Measurements from ENCODE around the gene GREB1. TPM values are rescaled to one million over a fixed set of nuclear protein-coding genes. Genes with fewer than 3 reads are reported as not detected.

The GREB1 gene
- total RNA-seq, 1 donor from 2014 or later = 143 TPM

GRCh38 chr2:11571170-11571569, 37.3 kb downstream of the GREB1 start:
- Mint-ChIP-seq H3K4me3 (no peak overlapping the region), H3K27ac (ENCODE audit: unreplicated experiment) (no peak overlapping the region)

DNA sequence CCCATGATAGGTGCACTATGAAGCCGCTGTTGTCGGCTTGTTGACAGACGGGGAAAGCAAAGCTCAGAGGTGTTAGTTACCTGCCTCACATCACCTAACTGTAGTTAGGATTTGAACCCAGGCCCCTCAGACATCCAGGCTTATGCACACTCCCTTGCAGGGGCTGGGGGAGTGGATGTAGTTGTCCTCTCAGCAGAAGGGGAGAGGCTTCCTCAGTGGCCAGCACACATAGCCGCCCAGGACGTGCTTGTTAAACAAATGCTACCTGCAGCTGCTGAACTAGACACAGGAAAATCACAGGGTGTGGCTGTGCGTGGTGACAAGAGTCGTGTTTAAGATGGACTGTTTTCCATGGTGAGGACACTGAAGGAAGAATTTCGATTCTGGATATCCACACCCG, 39.2 kb downstream of the GREB1 start:
- Mint-ChIP-seq H3K36me3 (ENCODE audit: low read depth) (peaks cover 22% of the 10 kb centered on the region), H3K27ac (ENCODE audit: unreplicated experiment) (peak overlapping the region; percentile 47), H3K4me1 (peaks cover 21% of the 10 kb centered on the region), H3K9me3 (no peaks in the 10 kb centered on the region), H3K4me3 (no peak overlapping the region), H3K27me3 (ENCODE audit: low read depth) (no peaks in the 10 kb centered on the region)
- no peak for DNase-seq (ENCODE audit: low read depth, low spot score)
- TF ChIP-seq, protein P1, sequence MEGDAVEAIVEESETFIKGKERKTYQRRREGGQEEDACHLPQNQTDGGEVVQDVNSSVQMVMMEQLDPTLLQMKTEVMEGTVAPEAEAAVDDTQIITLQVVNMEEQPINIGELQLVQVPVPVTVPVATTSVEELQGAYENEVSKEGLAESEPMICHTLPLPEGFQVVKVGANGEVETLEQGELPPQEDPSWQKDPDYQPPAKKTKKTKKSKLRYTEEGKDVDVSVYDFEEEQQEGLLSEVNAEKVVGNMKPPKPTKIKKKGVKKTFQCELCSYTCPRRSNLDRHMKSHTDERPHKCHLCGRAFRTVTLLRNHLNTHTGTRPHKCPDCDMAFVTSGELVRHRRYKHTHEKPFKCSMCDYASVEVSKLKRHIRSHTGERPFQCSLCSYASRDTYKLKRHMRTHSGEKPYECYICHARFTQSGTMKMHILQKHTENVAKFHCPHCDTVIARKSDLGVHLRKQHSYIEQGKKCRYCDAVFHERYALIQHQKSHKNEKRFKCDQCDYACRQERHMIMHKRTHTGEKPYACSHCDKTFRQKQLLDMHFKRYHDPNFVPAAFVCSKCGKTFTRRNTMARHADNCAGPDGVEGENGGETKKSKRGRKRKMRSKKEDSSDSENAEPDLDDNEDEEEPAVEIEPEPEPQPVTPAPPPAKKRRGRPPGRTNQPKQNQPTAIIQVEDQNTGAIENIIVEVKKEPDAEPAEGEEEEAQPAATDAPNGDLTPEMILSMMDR (conservative IDR thresholded peaks at IDR 0.05) = no peak

More at GRCh38 chr2:11571170-11571569, 37.3 kb downstream of the GREB1 start:
- Mint-ChIP-seq H3K27me3 (ENCODE audit: low read depth) (no peaks in the 10 kb centered on the region), H3K9me3 (no peaks in the 10 kb centered on the region), H3K36me3 (ENCODE audit: low read depth) (peaks cover 14% of the 10 kb centered on the region), H3K4me1 (peaks cover 27% of the 10 kb centered on the region)
- TF ChIP-seq, protein P1 (conservative IDR thresholded peaks at IDR 0.05) = no peak
- no peak for DNase-seq (ENCODE audit: low read depth, low spot score)

- TF ChIP-seq, protein P1 (conservative IDR thresholded peaks at IDR 0.05) = no peak
- Mint-ChIP-seq H3K9me3 (no peaks in the 10 kb centered on the region), H3K27me3 (ENCODE audit: low read depth) (no peaks in the 10 kb centered on the region), H3K4me3 (no peak overlapping the region), H3K27ac (ENCODE audit: unreplicated experiment) (peak overlapping the region; percentile 78), H3K4me1 (peaks cover 18% of the 10 kb centered on the region), H3K36me3 (ENCODE audit: low read depth) (peaks cover 21% of the 10 kb centered on the region)
- no peak for DNase-seq (ENCODE audit: low read depth, low spot score)
Observed at GRCh38 chr2:11573418-11574175, 39.8 kb downstream of the GREB1 start.

DNA sequence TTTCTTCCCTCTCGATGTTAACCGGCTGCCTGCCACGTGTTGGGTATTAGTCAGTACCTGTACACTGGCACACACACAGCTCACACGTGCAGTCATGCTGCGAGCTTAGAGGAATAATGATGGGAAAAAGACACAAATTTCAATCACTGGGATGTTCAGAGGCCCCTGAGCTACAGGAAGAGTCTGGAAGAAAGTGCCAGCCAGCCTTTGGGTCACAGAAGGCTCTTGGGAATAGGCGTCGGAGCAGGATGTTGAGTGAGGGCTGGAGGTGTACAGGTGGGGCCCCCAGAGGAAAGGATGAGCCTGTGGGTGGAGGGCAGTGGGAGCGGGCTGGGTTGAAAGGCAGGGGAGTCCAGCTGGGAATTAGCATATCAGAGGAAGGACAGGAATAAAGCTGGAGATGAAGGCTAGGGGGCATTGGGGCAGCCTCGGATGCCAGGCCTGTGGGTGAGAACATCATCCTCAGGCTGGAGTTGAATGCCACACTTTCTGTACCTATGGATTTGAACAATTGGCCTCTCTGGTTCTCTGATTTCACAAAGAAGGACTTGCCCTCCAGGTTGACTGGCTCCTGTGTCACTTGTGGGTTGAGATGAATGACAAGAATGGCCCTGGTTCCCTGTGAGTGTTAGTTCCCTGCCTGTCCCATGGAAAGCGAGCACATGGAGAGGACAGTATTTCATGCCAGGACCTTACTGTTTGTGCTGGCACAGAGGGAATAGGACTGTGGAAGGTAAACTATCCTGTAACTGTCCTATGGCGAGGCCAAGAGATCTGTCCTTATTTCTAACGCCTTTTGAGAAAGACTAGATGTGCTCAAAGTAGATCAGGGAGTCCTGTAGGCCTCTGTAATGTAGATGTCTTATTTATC, 40.6 kb downstream of the GREB1 start:
- no peak for DNase-seq (ENCODE audit: low read depth, low spot score)
- peaks cover 18% of the 10 kb centered on the region for H3K4me1 Mint-ChIP-seq
- no peaks in the 10 kb centered on the region for H3K27me3 Mint-ChIP-seq (ENCODE audit: low read depth)
- no peak overlapping the region for H3K4me3 Mint-ChIP-seq
- peaks cover 23% of the 10 kb centered on the region for H3K36me3 Mint-ChIP-seq (ENCODE audit: low read depth)
- H3K27ac Mint-ChIP-seq (ENCODE audit: unreplicated experiment) = peak overlapping the region; percentile 78
- H3K9me3 Mint-ChIP-seq = no peaks in the 10 kb centered on the region
- TF ChIP-seq, protein P1 (conservative IDR thresholded peaks at IDR 0.05) = no peak

- TF ChIP-seq, protein P1 (conservative IDR thresholded peaks at IDR 0.05) = no peak
- DNase-seq (ENCODE audit: low read depth, low spot score) = no peak
- Mint-ChIP-seq H3K27me3 (ENCODE audit: low read depth) (no peaks in the 10 kb centered on the region), H3K4me3 (no peak overlapping the region), H3K9me3 (no peaks in the 10 kb centered on the region), H3K27ac (ENCODE audit: unreplicated experiment) (no peak overlapping the region), H3K36me3 (ENCODE audit: low read depth) (peaks cover 34% of the 10 kb centered on the region), H3K4me1 (peaks cover 30% of the 10 kb centered on the region)
Observed at GRCh38 chr2:11576398-11576797, 42.6 kb downstream of the GREB1 start.

Data from neural crest cell (in vitro differentiated cells).